Fibroblast of lung (primary cell): Measurements from ENCODE around the gene PIMREG. TPM values are rescaled to one million over a fixed set of nuclear protein-coding genes. Genes with fewer than 3 reads are reported as not detected.

Experiments used
- DNase-seq, 2 donors: peaks; one replicate each; pipeline versions ENCODE4 v3.0.0 to v3.0.0-alpha.2; 2010; ENCODE audit warnings: low read depth in 2 of 2
- H2AFZ ChIP-seq: 2 replicates; pipeline ENCODE4 v1.5.1; 2012; ENCODE audit warnings: low read length, control low read depth, inconsistent platforms
- H3K27ac ChIP-seq: 2 replicates; pipeline ENCODE4 v1.5.1; 2011; ENCODE audit warnings: low read length, control low read depth; ENCODE audit not compliant: insufficient read depth
- H3K27me3 ChIP-seq: 2 replicates; pipeline ENCODE4 v1.5.1; 2011; ENCODE audit warnings: mild to moderate bottlenecking, low read length; ENCODE audit not compliant: control insufficient read depth, insufficient read depth
- H3K36me3 ChIP-seq: 2 replicates; pipeline ENCODE4 v1.5.1; 2011; ENCODE audit warnings: low read length; ENCODE audit not compliant: control insufficient read depth, insufficient read depth
- H3K4me1 ChIP-seq: 2 replicates; pipeline ENCODE4 v1.5.1; 2011; ENCODE audit warnings: low read length; ENCODE audit not compliant: control insufficient read depth, insufficient read depth; ENCODE audit errors: extremely low read depth
- H3K4me2 ChIP-seq: 2 replicates; pipeline ENCODE4 v1.5.1; 2011; ENCODE audit warnings: low read length, control low read depth; ENCODE audit not compliant: insufficient read depth; ENCODE audit errors: extremely low read depth
- H3K4me3 ChIP-seq, 4 experiments: fragments of 200-600 bp in 1 of 4; sonication (generic) in 1 of 4; replicated peaks in 1 of 4; 2 replicates each; pipeline ENCODE4 v1.5.1; 2011 to 2016; ENCODE audit warnings: low read length in 4 of 4, low read depth in 3 of 4, mild to moderate bottlenecking in 3 of 4, control low read depth in 2 of 4, inconsistent platforms in 1 of 4, mixed read lengths in 1 of 4; ENCODE audit not compliant: insufficient read depth in 1 of 4; ENCODE audit errors: control extremely low read depth in 1 of 4
- H3K79me2 ChIP-seq: 2 replicates; pipeline ENCODE4 v1.5.1; 2012; ENCODE audit warnings: mild to moderate bottlenecking, low read length, inconsistent platforms; ENCODE audit not compliant: control insufficient read depth, insufficient read depth
- H3K9ac ChIP-seq: 2 replicates; pipeline ENCODE4 v1.5.1; 2011; ENCODE audit warnings: mild to moderate bottlenecking, low read length, control low read depth; ENCODE audit not compliant: insufficient read depth
- H3K9me3 ChIP-seq: 2 replicates; pipeline ENCODE4 v1.5.1; 2012; ENCODE audit warnings: low read depth, low read length; ENCODE audit not compliant: control insufficient read depth, insufficient read depth
- H4K20me1 ChIP-seq: 2 replicates; pipeline ENCODE4 v1.5.1; 2011; ENCODE audit warnings: low read length; ENCODE audit not compliant: control insufficient read depth, insufficient read depth; ENCODE audit errors: extremely low read depth
- EZH2 ChIP-seq: IDR thresholded peaks from 2 replicates; pipeline ENCODE4 v1.5.1; 2012; ENCODE audit warnings: low read length, control low read depth, mild to moderate bottlenecking; ENCODE audit errors: missing control alignments
- polyA plus RNA-seq, 2 donors: library from polyadenylated mRNA; depleted of rRNA in 1 of 2; stranded (reverse) in 1 of 2; unstranded in 1 of 2; fragments of >200 nt; gene quantifications; 2 replicates each; pipeline ENCODE4 v1.2.1, GENCODE V29; 2011 to 2012; ENCODE audit warnings: missing spikeins in 1 of 2
- total RNA-seq: library from RNA; depleted of rRNA; stranded (reverse); fragments of >200 nt; gene quantifications from 2 replicates; pipeline ENCODE4 v1.2.1, GENCODE V29; 2014
- TF ChIP-seq, protein P1 (sequence below), 2 donors: IDR thresholded peaks in 1 of 2; conservative IDR thresholded peaks in 1 of 2; 1 replicate in 1 of 2; 2 replicates in 1 of 2; pipeline ENCODE4 v1.5.1; 2011 to 2012; ENCODE audit warnings: low read length in 2 of 2, control low read depth in 1 of 2, inconsistent platforms in 1 of 2, low read depth in 1 of 2, mild to moderate bottlenecking in 1 of 2

Gene PIMREG
- total and polyA plus RNA-seq, 2 donors (not counting 1 experiment from before 2014, with no cell fraction given): 6.5 to 10.6 TPM

GRCh38 chr17:6474376-6474775 is 30.1 kb downstream of the PIMREG start:
- Histone ChIP-seq H3K4me1 (no peaks in the 10 kb centered on the region), H2AFZ (no peak overlapping the region), H3K4me3 (no peak overlapping the region), H3K36me3 (no peaks in the 10 kb centered on the region), H3K27me3 (no peaks in the 10 kb centered on the region), H3K9ac (no peak overlapping the region), H4K20me1 (no peaks in the 10 kb centered on the region), H3K4me2 (no peak overlapping the region), H3K9me3 (no peaks in the 10 kb centered on the region), H3K79me2 (no peaks in the 10 kb centered on the region), H3K27ac (no peak overlapping the region)
- DNase-seq: no peak
- TF ChIP-seq EZH2: no peak
- TF ChIP-seq, protein P1, sequence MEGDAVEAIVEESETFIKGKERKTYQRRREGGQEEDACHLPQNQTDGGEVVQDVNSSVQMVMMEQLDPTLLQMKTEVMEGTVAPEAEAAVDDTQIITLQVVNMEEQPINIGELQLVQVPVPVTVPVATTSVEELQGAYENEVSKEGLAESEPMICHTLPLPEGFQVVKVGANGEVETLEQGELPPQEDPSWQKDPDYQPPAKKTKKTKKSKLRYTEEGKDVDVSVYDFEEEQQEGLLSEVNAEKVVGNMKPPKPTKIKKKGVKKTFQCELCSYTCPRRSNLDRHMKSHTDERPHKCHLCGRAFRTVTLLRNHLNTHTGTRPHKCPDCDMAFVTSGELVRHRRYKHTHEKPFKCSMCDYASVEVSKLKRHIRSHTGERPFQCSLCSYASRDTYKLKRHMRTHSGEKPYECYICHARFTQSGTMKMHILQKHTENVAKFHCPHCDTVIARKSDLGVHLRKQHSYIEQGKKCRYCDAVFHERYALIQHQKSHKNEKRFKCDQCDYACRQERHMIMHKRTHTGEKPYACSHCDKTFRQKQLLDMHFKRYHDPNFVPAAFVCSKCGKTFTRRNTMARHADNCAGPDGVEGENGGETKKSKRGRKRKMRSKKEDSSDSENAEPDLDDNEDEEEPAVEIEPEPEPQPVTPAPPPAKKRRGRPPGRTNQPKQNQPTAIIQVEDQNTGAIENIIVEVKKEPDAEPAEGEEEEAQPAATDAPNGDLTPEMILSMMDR (conservative IDR thresholded peaks at IDR 0.05 in 1 of 2, IDR thresholded peaks at IDR 0.05 in 1 of 2; ENCODE audit: low read depth in 1 of 2, low read length in 2 of 2): no peak

GRCh38 chr17:6474906-6475305 is 30.7 kb downstream of the PIMREG start:
- Histone ChIP-seq H3K79me2 (no peaks in the 10 kb centered on the region), H3K4me2 (no peak overlapping the region), H4K20me1 (no peaks in the 10 kb centered on the region), H3K4me1 (no peaks in the 10 kb centered on the region), H3K4me3 (no peak overlapping the region), H3K9ac (no peak overlapping the region), H3K9me3 (no peaks in the 10 kb centered on the region), H2AFZ (no peak overlapping the region), H3K27me3 (peaks cover 4% of the 10 kb centered on the region), H3K36me3 (no peaks in the 10 kb centered on the region), H3K27ac (no peak overlapping the region)
- no peak for TF ChIP-seq EZH2
- TF ChIP-seq, protein P1 (conservative IDR thresholded peaks at IDR 0.05 in 1 of 2, IDR thresholded peaks at IDR 0.05 in 1 of 2; ENCODE audit: low read depth in 1 of 2, low read length in 2 of 2): no peak
- no peak for DNase-seq

- no peaks in the 10 kb centered on the region for H3K79me2 ChIP-seq
- TF ChIP-seq, protein P1 (conservative IDR thresholded peaks at IDR 0.05 in 1 of 2, IDR thresholded peaks at IDR 0.05 in 1 of 2; ENCODE audit: low read depth in 1 of 2, low read length in 2 of 2): no peak
- TF ChIP-seq EZH2: no peak
- no peak overlapping the region for H3K27ac ChIP-seq
- H4K20me1 ChIP-seq: no peaks in the 10 kb centered on the region
- peaks cover 4% of the 10 kb centered on the region for H3K27me3 ChIP-seq
- H3K36me3 ChIP-seq: no peaks in the 10 kb centered on the region
- no peak for DNase-seq
- no peak overlapping the region for H2AFZ ChIP-seq
- no peak overlapping the region for H3K4me2 ChIP-seq
- H3K9me3 ChIP-seq: no peaks in the 10 kb centered on the region
- no peaks in the 10 kb centered on the region for H3K4me1 ChIP-seq
- H3K9ac ChIP-seq: no peak overlapping the region
- H3K4me3 ChIP-seq: no peak overlapping the region
Measured at GRCh38 chr17:6475411-6475810, 31.2 kb downstream of the PIMREG start.
